H9 (cell line): ENCODE data around the gene LUZP2. TPM values are rescaled to one million over a fixed set of nuclear protein-coding genes. Genes with fewer than 3 reads are reported as not detected.

Experiments used
- DNase-seq: peaks from one replicate; pipeline ENCODE4 v3.0.0-alpha.2; 2017
- H2AFZ ChIP-seq: one replicate; pipeline ENCODE4 v1.6.1; 2013; ENCODE audit warnings: mild to moderate bottlenecking, low read length, control low read depth, moderate library complexity
- H2AK5ac ChIP-seq: 2 replicates; pipeline ENCODE4 v1.6.1; 2013; ENCODE audit warnings: low read length, control low read depth, mixed read lengths; ENCODE audit not compliant: insufficient read length
- H2BK120ac ChIP-seq: one replicate; pipeline ENCODE4 v1.6.1; 2013; ENCODE audit warnings: low read depth, mild to moderate bottlenecking, low read length, control low read depth, inconsistent platforms; ENCODE audit not compliant: poor library complexity, severe bottlenecking
- H2BK12ac ChIP-seq: 2 replicates; pipeline ENCODE4 v1.6.1; 2013; ENCODE audit warnings: low read length, control low read depth, mixed read lengths, low read depth; ENCODE audit not compliant: insufficient read length
- H2BK15ac ChIP-seq: 2 replicates; pipeline ENCODE4 v1.6.1; 2013; ENCODE audit warnings: low read depth, low read length, control low read depth
- H2BK20ac ChIP-seq: one replicate; pipeline ENCODE4 v1.6.1; 2013; ENCODE audit warnings: low read depth, mild to moderate bottlenecking, low read length, control low read depth, inconsistent platforms; ENCODE audit not compliant: poor library complexity, severe bottlenecking
- H2BK5ac ChIP-seq: 2 replicates; pipeline ENCODE4 v1.6.1; 2013; ENCODE audit warnings: low read length, control low read depth, mixed read lengths; ENCODE audit not compliant: insufficient read length
- H3K14ac ChIP-seq: 2 replicates; pipeline ENCODE4 v1.6.1; 2013; ENCODE audit warnings: low read length, control low read depth; ENCODE audit not compliant: insufficient read depth
- H3K18ac ChIP-seq: 2 replicates; pipeline ENCODE4 v1.6.1; 2013; ENCODE audit warnings: low read depth, mild to moderate bottlenecking, mixed read lengths, low read length, control low read depth; ENCODE audit not compliant: insufficient read length
- H3K23ac ChIP-seq: 2 replicates; pipeline ENCODE4 v1.6.1; 2013; ENCODE audit warnings: low read length, control low read depth, mixed read lengths, low read depth; ENCODE audit not compliant: insufficient read length
- H3K23me2 ChIP-seq: 2 replicates; pipeline ENCODE4 v1.6.1; 2013; ENCODE audit warnings: low read depth, mild to moderate bottlenecking, mixed read lengths, low read length, control low read depth; ENCODE audit not compliant: insufficient read length, poor library complexity, severe bottlenecking
- H3K27ac ChIP-seq: 2 replicates; pipeline ENCODE4 v1.5.1; 2013; ENCODE audit warnings: low read length, control low read depth, mixed read lengths, low read depth; ENCODE audit not compliant: insufficient read length
- H3K27me3 ChIP-seq: 2 replicates; pipeline ENCODE4 v1.6.1; 2013; ENCODE audit warnings: low read length, control low read depth, inconsistent platforms; ENCODE audit not compliant: insufficient read depth
- H3K4ac ChIP-seq: 2 replicates; pipeline ENCODE4 v1.6.1; 2013; ENCODE audit warnings: low read depth, mild to moderate bottlenecking, control low read depth, inconsistent platforms, low read length, moderate library complexity
- H3K4me1 ChIP-seq: 2 replicates; pipeline ENCODE4 v1.6.1; 2013; ENCODE audit warnings: low read length, control low read depth, inconsistent platforms; ENCODE audit not compliant: insufficient read depth
- H3K4me2 ChIP-seq: 2 replicates; pipeline ENCODE4 v1.6.1; 2013; ENCODE audit warnings: low read length, control low read depth, mixed read lengths; ENCODE audit not compliant: insufficient read length, insufficient read depth
- H3K56ac ChIP-seq: 2 replicates; pipeline ENCODE4 v1.6.1; 2013; ENCODE audit warnings: low read depth, mild to moderate bottlenecking, mixed read lengths, low read length, control low read depth; ENCODE audit not compliant: insufficient read length
- H3K79me1 ChIP-seq: 2 replicates; pipeline ENCODE4 v1.6.1; 2013; ENCODE audit warnings: low read depth, mild to moderate bottlenecking, moderate library complexity, low read length, control low read depth, inconsistent platforms; ENCODE audit not compliant: insufficient read depth, poor library complexity, severe bottlenecking
- H3K79me2 ChIP-seq: 2 replicates; pipeline ENCODE4 v1.6.1; 2013; ENCODE audit warnings: low read length, control low read depth, inconsistent platforms; ENCODE audit not compliant: insufficient read depth
- H3K9ac ChIP-seq: 2 replicates; pipeline ENCODE4 v1.6.1; 2013; ENCODE audit warnings: low read length, control low read depth, mixed read lengths; ENCODE audit not compliant: insufficient read length; ENCODE audit errors: extremely low read depth
- H3K9me3 ChIP-seq: one replicate; pipeline ENCODE4 v1.6.1; 2013; ENCODE audit warnings: low read depth, low read length, inconsistent platforms; ENCODE audit not compliant: control insufficient read depth
- H3T11ph ChIP-seq: one replicate; pipeline ENCODE4 v1.6.1; 2013; ENCODE audit warnings: mild to moderate bottlenecking, low read length, control low read depth, inconsistent platforms
- H4K20me1 ChIP-seq: one replicate; pipeline ENCODE4 v1.6.1; 2013; ENCODE audit not compliant: control insufficient read depth, insufficient read length, insufficient read depth
- H4K5ac ChIP-seq: 2 replicates; pipeline ENCODE4 v1.6.1; 2013; ENCODE audit warnings: low read depth, mild to moderate bottlenecking, mixed read lengths, low read length, control low read depth; ENCODE audit not compliant: insufficient read length
- H4K8ac ChIP-seq: replicated peaks from 2 replicates; pipeline ENCODE4 v1.6.1; 2013; ENCODE audit warnings: low read length, control low read depth, mixed read lengths, low read depth; ENCODE audit not compliant: insufficient read length
- H4K91ac ChIP-seq: 2 replicates; pipeline ENCODE4 v1.6.1; 2013; ENCODE audit warnings: low read depth, mild to moderate bottlenecking, moderate library complexity, mixed read lengths, low read length, control low read depth; ENCODE audit not compliant: insufficient read length
- H3K27ac Mint-ChIP-seq, 3 experiments: 2 replicates in 2 of 3; 3 replicates in 1 of 3; pipeline ENCODE4 v1.8.0; 2020 to 2021; ENCODE audit warnings: mixed read lengths in 3 of 3, mild to moderate bottlenecking in 1 of 3, moderate library complexity in 1 of 3
- H3K27me3 Mint-ChIP-seq: 2 replicates; pipeline ENCODE4 v1.8.0; 2021; ENCODE audit warnings: low read depth, mild to moderate bottlenecking, moderate library complexity, mixed read lengths
- H3K36me3 Mint-ChIP-seq, 3 experiments: 2 replicates in 2 of 3; 3 replicates in 1 of 3; pipeline ENCODE4 v1.8.0; 2020 to 2021; ENCODE audit warnings: low read depth in 3 of 3, mixed read lengths in 3 of 3; ENCODE audit not compliant: insufficient read depth in 1 of 3
- H3K4me1 Mint-ChIP-seq, 2 experiments: 2 replicates each; pipeline ENCODE4 v1.8.0; 2020; ENCODE audit warnings: mixed read lengths in 2 of 2
- H3K4me3 Mint-ChIP-seq, 2 experiments: 2 replicates in 1 of 2; 3 replicates in 1 of 2; pipeline ENCODE4 v1.8.0; 2020 to 2021; ENCODE audit warnings: mild to moderate bottlenecking in 2 of 2, mixed read lengths in 2 of 2, moderate library complexity in 1 of 2
- H3K9me3 Mint-ChIP-seq, 2 experiments: 2 replicates in 1 of 2; 3 replicates in 1 of 2; pipeline ENCODE4 v1.8.0; 2020; ENCODE audit warnings: mild to moderate bottlenecking in 2 of 2, mixed read lengths in 2 of 2, moderate library complexity in 1 of 2
- CTCF ChIP-seq: fragments of 200-600 bp; sonication (generic); conservative IDR thresholded peaks from 3 replicates; pipeline ENCODE4 v1.8.0; 2021; ENCODE audit warnings: antibody characterized with exemption, mild to moderate bottlenecking
- WGBS: extraction: QIAGEN DNeasy Blood & Tissue Kit; methylation state at CpG from one replicate; pipeline ENCODE4 v1.1.7; 2013; ENCODE audit warnings: missing lambda C conversion rate, low lambda C conversion rate, mixed read lengths; ENCODE audit not compliant: insufficient read length; ENCODE audit errors: extremely low coverage; 5-methylcytosine and 5-hydroxymethylcytosine counted together
- total RNA-seq: library from RNA; stranded (reverse); gene quantifications from 2 replicates; pipeline ENCODE4 v1.2.1, GENCODE V29; 2021

LUZP2 gene
- total RNA-seq, 1 experiment from 2014 or later: 25.4 TPM

GRCh38 chr11:24709928-24710565 lies 213.2 kb downstream of the LUZP2 start:
- Histone ChIP-seq H2BK12ac (no peak overlapping the region), H2BK20ac (no peak overlapping the region), H2AK5ac (no peak overlapping the region), H3K14ac (no peak overlapping the region), H4K20me1 (no peaks in the 10 kb centered on the region), H3K4me2 (no peak overlapping the region), H3K27me3 (no peaks in the 10 kb centered on the region), H4K5ac (no peak overlapping the region), H3K4ac (no peak overlapping the region), H3K56ac (no peak overlapping the region), H3K9me3 (no peaks in the 10 kb centered on the region), H4K8ac (no peak overlapping the region), H3K23ac (no peak overlapping the region), H2BK5ac (no peak overlapping the region), H2AFZ (no peak overlapping the region), H3K79me1 (no peaks in the 10 kb centered on the region), H3K18ac (no peak overlapping the region), H3K4me1 (no peaks in the 10 kb centered on the region; the same call in 1 of the 2 replicates), H3K27ac (no peak overlapping the region), H2BK120ac (no peak overlapping the region), H3K23me2 (no peaks in the 10 kb centered on the region), H3K79me2 (no peaks in the 10 kb centered on the region), H3T11ph (no peak overlapping the region), H4K91ac (no peak overlapping the region), H2BK15ac (no peak overlapping the region), H3K9ac (no peak overlapping the region)
- Mint-ChIP-seq H3K4me1 (peaks cover 14 to 21% of the 10 kb centered on the region in 2 experiments), H3K27me3 (no peaks in the 10 kb centered on the region), H3K9me3 (peaks cover 0 to 3% of the 10 kb centered on the region in 2 experiments; a peak in 2 of 5 replicates), H3K36me3 (peaks cover 3 to 9% (median 8%) of the 10 kb centered on the region in 3 experiments; a peak in 3 of 7 replicates), H3K4me3 (no peak overlapping the region), H3K27ac (no peak overlapping the region)
- DNase-seq: no peak
- TF ChIP-seq CTCF: no peak
- WGBS: no CpG with 5 or more reads among the region's 2 CpGs
